SK-N-SH (cell line): Measurements from ENCODE around the gene FCRLB.

Experiments used
- CHD2 ChIP-seq: fragments of 150-350 bp; IDR thresholded peaks from 2 replicates; pipeline ENCODE4 v1.6.1; 2018; ENCODE audit warnings: low read length; ENCODE audit not compliant: partially characterized antibody
- CTCF ChIP-seq: fragments of 200-600 bp; sonication (generic); IDR thresholded peaks from 2 replicates; pipeline ENCODE4 v1.6.1; 2017; ENCODE audit warnings: antibody characterized with exemption, mild to moderate bottlenecking, moderate library complexity
- EZH2phosphoT487 ChIP-seq: fragments of 200-600 bp; sonication (generic); IDR thresholded peaks from 2 replicates; pipeline ENCODE4 v1.6.1; 2017; ENCODE audit warnings: low read depth, mixed run types, mild to moderate bottlenecking, antibody characterized with exemption, moderate library complexity, borderline replicate concordance
- GABPA ChIP-seq: IDR thresholded peaks from 2 replicates; pipeline ENCODE4 v1.4.0; 2012; ENCODE audit warnings: low read depth, mild to moderate bottlenecking
- TAF1 ChIP-seq: IDR thresholded peaks from 2 replicates; pipeline ENCODE4 v1.6.1; 2012; ENCODE audit warnings: low read depth, mild to moderate bottlenecking, low read length, moderate library complexity, borderline replicate concordance

- no peak for TF ChIP-seq CTCF
- no peak for TF ChIP-seq CHD2
- no peak for TF ChIP-seq TAF1
- no peak for TF ChIP-seq EZH2phosphoT487
- TF ChIP-seq GABPA = no peak
These were observed 19.1 kb upstream of the FCRLB start for GRCh38 chr1:161702250-161702649.
